Upper lobe of left lung (tissue), 4 donors: ENCODE data around the gene ADGRL3.

Experiments
- EP300 ChIP-seq, 4 donors: sonication (generic); formaldehyde crosslinking; IDR thresholded peaks; one replicate each; pipeline ENCODE4 v1.5.1; 2017; ENCODE audit warnings: antibody characterized with exemption in 4 of 4, control low read depth in 2 of 4
- POLR2A ChIP-seq, 4 donors: fragments of 450-650 bp; IDR thresholded peaks; one replicate each; pipeline ENCODE4 v1.5.1; 2016 to 2017; ENCODE audit warnings: antibody characterized with exemption in 4 of 4, mild to moderate bottlenecking in 2 of 4
- POLR2AphosphoS5 ChIP-seq, 2 donors: sonication (generic); formaldehyde crosslinking; IDR thresholded peaks; one replicate each; pipeline ENCODE4 v1.5.1; 2017; ENCODE audit warnings: antibody characterized with exemption in 2 of 2
- TF ChIP-seq, protein P1 (sequence below), 6 experiments: fragments of 450-650 bp in 4 of 6; fragments of 200-600 bp in 2 of 6; sonication (generic) in 2 of 6; IDR thresholded peaks; one replicate each; pipeline ENCODE4 v1.5.1; 2016 to 2019; ENCODE audit warnings: antibody characterized with exemption in 6 of 6

DNA sequence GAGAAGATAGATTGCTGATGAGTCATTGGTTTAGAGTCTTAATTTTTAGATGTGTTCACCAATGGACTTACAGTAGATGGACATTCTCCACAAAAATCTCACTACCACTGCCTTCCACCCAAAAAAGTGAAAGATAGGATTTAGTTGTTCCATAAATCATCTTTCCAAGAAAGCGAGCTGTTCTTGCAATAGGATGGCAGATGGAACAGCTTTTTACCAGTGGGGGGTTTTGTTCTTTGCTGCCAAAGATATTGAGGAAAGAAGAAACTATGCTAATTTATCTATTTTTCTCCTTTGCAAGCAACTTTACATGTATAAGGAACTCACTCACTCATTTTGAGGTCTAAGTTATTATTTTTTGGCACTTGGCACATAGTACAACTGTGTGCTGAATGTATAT, 109.5 kb downstream of the ADGRL3 start:
- TF ChIP-seq, protein P1, sequence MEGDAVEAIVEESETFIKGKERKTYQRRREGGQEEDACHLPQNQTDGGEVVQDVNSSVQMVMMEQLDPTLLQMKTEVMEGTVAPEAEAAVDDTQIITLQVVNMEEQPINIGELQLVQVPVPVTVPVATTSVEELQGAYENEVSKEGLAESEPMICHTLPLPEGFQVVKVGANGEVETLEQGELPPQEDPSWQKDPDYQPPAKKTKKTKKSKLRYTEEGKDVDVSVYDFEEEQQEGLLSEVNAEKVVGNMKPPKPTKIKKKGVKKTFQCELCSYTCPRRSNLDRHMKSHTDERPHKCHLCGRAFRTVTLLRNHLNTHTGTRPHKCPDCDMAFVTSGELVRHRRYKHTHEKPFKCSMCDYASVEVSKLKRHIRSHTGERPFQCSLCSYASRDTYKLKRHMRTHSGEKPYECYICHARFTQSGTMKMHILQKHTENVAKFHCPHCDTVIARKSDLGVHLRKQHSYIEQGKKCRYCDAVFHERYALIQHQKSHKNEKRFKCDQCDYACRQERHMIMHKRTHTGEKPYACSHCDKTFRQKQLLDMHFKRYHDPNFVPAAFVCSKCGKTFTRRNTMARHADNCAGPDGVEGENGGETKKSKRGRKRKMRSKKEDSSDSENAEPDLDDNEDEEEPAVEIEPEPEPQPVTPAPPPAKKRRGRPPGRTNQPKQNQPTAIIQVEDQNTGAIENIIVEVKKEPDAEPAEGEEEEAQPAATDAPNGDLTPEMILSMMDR (IDR thresholded peaks at IDR 0.05): no peak
- TF ChIP-seq EP300 (IDR thresholded peaks at IDR 0.05): no peak
- no peak for TF ChIP-seq POLR2AphosphoS5 (IDR thresholded peaks at IDR 0.05)
- TF ChIP-seq POLR2A (IDR thresholded peaks at IDR 0.05): no peak
